ENCODE measurements around the gene OTX2. TPM values are rescaled to one million over a fixed set of nuclear protein-coding genes. Genes with fewer than 3 reads are reported as not detected.

Gene OTX2
- total and polyA plus RNA-seq, 2 of the 13 experiments (the other 11 are each of a cell fraction or from before 2014, with no cell fraction given): not detected

- Histone ChIP-seq H3K4me2 (ENCODE audit: low read depth, low read length) (no peak overlapping the region), H3K36me3 (replicated peaks in 1 of 2; ENCODE audit: control insufficient read depth in 1 of 2, insufficient read depth in 2 of 2, low read length in 2 of 2) (no peaks in the 10 kb centered on the region), H3K9me3 (ENCODE audit: low read length) (no peaks in the 10 kb centered on the region), H3K4me1 (ENCODE audit: insufficient read depth, low read length) (no peaks in the 10 kb centered on the region), H2AFZ (ENCODE audit: low read length) (no peak overlapping the region), H3K9ac (ENCODE audit: insufficient read depth, low read depth, low read length) (no peak overlapping the region), H3K27ac (ENCODE audit: extremely low read length, insufficient read depth, low read length) (no peak overlapping the region), H4K20me1 (ENCODE audit: insufficient read depth, low read length) (no peaks in the 10 kb centered on the region), H3K79me2 (ENCODE audit: insufficient read depth, low read length) (no peaks in the 10 kb centered on the region), H3K27me3 (ENCODE audit: control insufficient read depth in 1 of 2, insufficient read depth in 2 of 2, low read length in 2 of 2) (peaks cover 7 to 70% of the 10 kb centered on the region in 2 experiments), H3K4me3 (replicated peaks in 1 of 3; ENCODE audit: insufficient read depth in 1 of 3, low read depth in 2 of 3, low read length in 3 of 3) (no peak overlapping the region)
- in situ Hi-C loops (cut with HindIII; ENCODE audit: extremely low pct_ligation_motif_present, low pct_unique_long_range_greater_than_20kb): no loop called here
- no TSS peak for BruUV-seq (replicated peaks)
- intact Hi-C loops (cut with micrococcal nuclease; ENCODE audit: unreplicated experiment): no loop called here
- DNase-seq (ENCODE audit: low spot score): no peak
- no peak for FAIRE-seq
- CTCF ChIA-PET (ENCODE audit: low intra/inter-chr PET ratio, low total read pairs): no interaction called here
- WGBS (ENCODE audit: low lambda C conversion rate): 9% methylated on average over 5 of the region's 5 CpGs
- POLR2A ChIA-PET: no interaction called here
- ATAC-seq: no peak
- TF ChIP-seq ZNF83 (CRISPR knock-in tag; IDR thresholded peaks at IDR 0.05; ENCODE audit: borderline replicate concordance) (no peak), KDM1A (CRISPR knock-in tag; IDR thresholded peaks at IDR 0.05) (no peak), SOX13 (IDR thresholded peaks at IDR 0.05) (no peak), SOX13 (CRISPR knock-in tag; conservative IDR thresholded peaks at IDR 0.05 in 1 of 2, IDR thresholded peaks at IDR 0.05 in 1 of 2) (no peak), MTF1 (CRISPR knock-in tag; IDR thresholded peaks at IDR 0.05) (no peak), GPN1 (CRISPR knock-in tag; IDR thresholded peaks at IDR 0.05; ENCODE audit: borderline replicate concordance) (no peak), AHDC1 (CRISPR knock-in tag; IDR thresholded peaks at IDR 0.05; ENCODE audit: borderline replicate concordance) (no peak), ZNF7 (CRISPR knock-in tag; IDR thresholded peaks at IDR 0.05) (no peak), DRAP1 (CRISPR knock-in tag; IDR thresholded peaks at IDR 0.05) (no peak), STAT5B (CRISPR knock-in tag; IDR thresholded peaks at IDR 0.05) (no peak), ZNF556 (CRISPR knock-in tag; IDR thresholded peaks at IDR 0.05; ENCODE audit: borderline replicate concordance) (no peak), KAT7 (CRISPR knock-in tag; IDR thresholded peaks at IDR 0.05; ENCODE audit: borderline replicate concordance) (no peak), POLR2A (IDR thresholded peaks at IDR 0.05; ENCODE audit: insufficient read depth in 1 of 2, low read depth in 2 of 2, low read length in 2 of 2) (no peak), PBX3 (CRISPR knock-in tag; IDR thresholded peaks at IDR 0.05; ENCODE audit: borderline replicate concordance) (no peak), SKI (IDR thresholded peaks at IDR 0.05; ENCODE audit: partially characterized antibody) (no peak)
- TF ChIP-seq, protein P1, sequence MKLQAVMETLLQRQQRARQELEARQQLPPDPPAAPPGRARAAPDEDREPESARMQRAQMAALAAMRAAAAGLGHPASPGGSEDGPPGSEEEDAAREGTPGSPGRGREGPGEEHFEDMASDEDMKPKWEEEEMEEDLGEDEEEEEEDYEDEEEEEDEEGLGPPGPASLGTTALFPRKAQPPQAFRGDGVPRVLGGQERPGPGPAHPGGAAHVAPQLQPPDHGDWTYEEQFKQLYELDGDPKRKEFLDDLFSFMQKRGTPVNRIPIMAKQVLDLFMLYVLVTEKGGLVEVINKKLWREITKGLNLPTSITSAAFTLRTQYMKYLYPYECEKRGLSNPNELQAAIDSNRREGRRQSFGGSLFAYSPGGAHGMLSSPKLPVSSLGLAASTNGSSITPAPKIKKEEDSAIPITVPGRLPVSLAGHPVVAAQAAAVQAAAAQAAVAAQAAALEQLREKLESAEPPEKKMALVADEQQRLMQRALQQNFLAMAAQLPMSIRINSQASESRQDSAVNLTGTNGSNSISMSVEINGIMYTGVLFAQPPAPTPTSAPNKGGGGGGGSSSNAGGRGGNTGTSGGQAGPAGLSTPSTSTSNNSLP (IDR thresholded peaks at IDR 0.05; ENCODE audit: low read depth, low read length): no peak
- TF ChIP-seq, protein P2, sequence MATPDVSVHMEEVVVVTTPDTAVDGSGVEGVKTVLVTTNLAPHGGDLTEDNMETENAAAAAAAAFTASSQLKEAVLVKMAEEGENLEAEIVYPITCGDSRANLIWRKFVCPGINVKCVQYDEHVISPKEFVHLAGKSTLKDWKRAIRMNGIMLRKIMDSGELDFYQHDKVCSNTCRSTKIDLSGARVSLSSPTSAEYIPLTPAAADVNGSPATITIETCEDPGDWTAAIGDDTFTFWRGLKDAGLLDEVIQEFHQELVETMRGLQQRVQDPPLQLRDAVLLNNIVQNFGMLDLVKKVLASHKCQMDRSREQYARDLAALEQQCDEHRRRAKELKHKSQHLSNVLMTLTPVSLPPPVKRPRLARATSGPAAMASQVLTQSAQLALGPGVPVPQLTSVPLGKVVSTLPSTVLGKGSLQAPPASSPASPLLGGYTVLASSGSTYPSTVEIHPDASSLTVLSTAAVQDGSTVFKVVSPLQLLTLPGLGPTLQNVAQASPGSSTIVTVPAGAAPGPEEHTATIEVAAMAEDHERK (CRISPR knock-in tag; IDR thresholded peaks at IDR 0.05; ENCODE audit: low read depth): no peak
Observed at GRCh38 chr14:56799343-56799645, 11.0 kb downstream of the OTX2 start.

Measured in HepG2 (cell line).